ENCODE results near the gene C1QL4.
"Not testable (repeated sequence)": the region's sequence is repeated elsewhere in the genome, so short reads cannot be mapped to it uniquely, and the experiment has no call there.

Gene C1QL4

GRCh38 chr12:49283541-49284429, 53.2 kb downstream of the C1QL4 start:
- Histone ChIP-seq H3K4me3 (replicated peaks; ENCODE audit: insufficient read depth, low read length) (no peak overlapping the region), H3K27ac (replicated peaks) (no peak overlapping the region), H3K27me3 (ENCODE audit: insufficient read depth, poor library complexity, severe bottlenecking) (peaks cover 18% of the 10 kb centered on the region)
- TF ChIP-seq, protein P1, sequence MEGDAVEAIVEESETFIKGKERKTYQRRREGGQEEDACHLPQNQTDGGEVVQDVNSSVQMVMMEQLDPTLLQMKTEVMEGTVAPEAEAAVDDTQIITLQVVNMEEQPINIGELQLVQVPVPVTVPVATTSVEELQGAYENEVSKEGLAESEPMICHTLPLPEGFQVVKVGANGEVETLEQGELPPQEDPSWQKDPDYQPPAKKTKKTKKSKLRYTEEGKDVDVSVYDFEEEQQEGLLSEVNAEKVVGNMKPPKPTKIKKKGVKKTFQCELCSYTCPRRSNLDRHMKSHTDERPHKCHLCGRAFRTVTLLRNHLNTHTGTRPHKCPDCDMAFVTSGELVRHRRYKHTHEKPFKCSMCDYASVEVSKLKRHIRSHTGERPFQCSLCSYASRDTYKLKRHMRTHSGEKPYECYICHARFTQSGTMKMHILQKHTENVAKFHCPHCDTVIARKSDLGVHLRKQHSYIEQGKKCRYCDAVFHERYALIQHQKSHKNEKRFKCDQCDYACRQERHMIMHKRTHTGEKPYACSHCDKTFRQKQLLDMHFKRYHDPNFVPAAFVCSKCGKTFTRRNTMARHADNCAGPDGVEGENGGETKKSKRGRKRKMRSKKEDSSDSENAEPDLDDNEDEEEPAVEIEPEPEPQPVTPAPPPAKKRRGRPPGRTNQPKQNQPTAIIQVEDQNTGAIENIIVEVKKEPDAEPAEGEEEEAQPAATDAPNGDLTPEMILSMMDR (IDR thresholded peaks at IDR 0.05; ENCODE audit: insufficient read depth, low read length) = no peak
- no peak for TF ChIP-seq GABPA (IDR thresholded peaks at IDR 0.05; ENCODE audit: low read depth)
- TF ChIP-seq POLR2AphosphoS5 (IDR thresholded peaks at IDR 0.05; ENCODE audit: low read depth) = no peak
- no peak for TF ChIP-seq SPI1 (IDR thresholded peaks at IDR 0.05; ENCODE audit: borderline replicate concordance, low read depth)
- TF ChIP-seq, protein P2, sequence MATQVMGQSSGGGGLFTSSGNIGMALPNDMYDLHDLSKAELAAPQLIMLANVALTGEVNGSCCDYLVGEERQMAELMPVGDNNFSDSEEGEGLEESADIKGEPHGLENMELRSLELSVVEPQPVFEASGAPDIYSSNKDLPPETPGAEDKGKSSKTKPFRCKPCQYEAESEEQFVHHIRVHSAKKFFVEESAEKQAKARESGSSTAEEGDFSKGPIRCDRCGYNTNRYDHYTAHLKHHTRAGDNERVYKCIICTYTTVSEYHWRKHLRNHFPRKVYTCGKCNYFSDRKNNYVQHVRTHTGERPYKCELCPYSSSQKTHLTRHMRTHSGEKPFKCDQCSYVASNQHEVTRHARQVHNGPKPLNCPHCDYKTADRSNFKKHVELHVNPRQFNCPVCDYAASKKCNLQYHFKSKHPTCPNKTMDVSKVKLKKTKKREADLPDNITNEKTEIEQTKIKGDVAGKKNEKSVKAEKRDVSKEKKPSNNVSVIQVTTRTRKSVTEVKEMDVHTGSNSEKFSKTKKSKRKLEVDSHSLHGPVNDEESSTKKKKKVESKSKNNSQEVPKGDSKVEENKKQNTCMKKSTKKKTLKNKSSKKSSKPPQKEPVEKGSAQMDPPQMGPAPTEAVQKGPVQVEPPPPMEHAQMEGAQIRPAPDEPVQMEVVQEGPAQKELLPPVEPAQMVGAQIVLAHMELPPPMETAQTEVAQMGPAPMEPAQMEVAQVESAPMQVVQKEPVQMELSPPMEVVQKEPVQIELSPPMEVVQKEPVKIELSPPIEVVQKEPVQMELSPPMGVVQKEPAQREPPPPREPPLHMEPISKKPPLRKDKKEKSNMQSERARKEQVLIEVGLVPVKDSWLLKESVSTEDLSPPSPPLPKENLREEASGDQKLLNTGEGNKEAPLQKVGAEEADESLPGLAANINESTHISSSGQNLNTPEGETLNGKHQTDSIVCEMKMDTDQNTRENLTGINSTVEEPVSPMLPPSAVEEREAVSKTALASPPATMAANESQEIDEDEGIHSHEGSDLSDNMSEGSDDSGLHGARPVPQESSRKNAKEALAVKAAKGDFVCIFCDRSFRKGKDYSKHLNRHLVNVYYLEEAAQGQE (IDR thresholded peaks at IDR 0.05; ENCODE audit: insufficient replicate concordance, low read depth) = no peak
- no peak for DNase-seq (ENCODE audit: low read depth in 1 of 2, low spot score in 1 of 2)

GRCh38 chr12:49282740-49283375, 54.1 kb downstream of the C1QL4 start:
- not testable (repeated sequence) for DNase-seq (ENCODE audit: low read depth in 1 of 2, low spot score in 1 of 2); H3K27ac ChIP-seq (replicated peaks); H3K4me3 ChIP-seq (replicated peaks; ENCODE audit: insufficient read depth, low read length)
- H3K27me3 ChIP-seq (ENCODE audit: insufficient read depth, poor library complexity, severe bottlenecking) = peaks cover 18% of the 10 kb centered on the region
